ENCODE measurements around the gene ATP2B2. TPM values are rescaled to one million over a fixed set of nuclear protein-coding genes. Genes with fewer than 3 reads are reported as not detected.

ATP2B2 gene
- total and polyA plus RNA-seq, 2 experiments from 2014 or later = 0.42 to 0.63 TPM

- Mint-ChIP-seq H3K4me1 (peaks cover 29% of the 10 kb centered on the region), H3K36me3 (ENCODE audit: low read depth) (no peaks in the 10 kb centered on the region), H3K27me3 (ENCODE audit: insufficient read depth, low read depth, poor library complexity) (peaks cover 19% of the 10 kb centered on the region), H3K27ac (no peak overlapping the region), H3K9me3 (no peaks in the 10 kb centered on the region), H3K4me3 (no peak overlapping the region)
- Histone ChIP-seq H3K79me2 (replicated peaks; ENCODE audit: insufficient read depth) (no peaks in the 10 kb centered on the region), H3K36me3 (ENCODE audit: insufficient read depth) (no peaks in the 10 kb centered on the region), H3K4me2 (no peak overlapping the region), H3K4me1 (ENCODE audit: insufficient read depth) (no peaks in the 10 kb centered on the region; the same call in 1 of the 2 replicates), H3K9me2 (ENCODE audit: insufficient read depth) (no peaks in the 10 kb centered on the region), H4K20me1 (replicated peaks; ENCODE audit: insufficient read depth) (no peaks in the 10 kb centered on the region), H3K27ac (ENCODE audit: low read depth) (no peak overlapping the region), H2AFZ (no peak overlapping the region), H3K27me3 (ENCODE audit: insufficient read depth) (peaks cover 7% of the 10 kb centered on the region; the same call in 1 of the 2 replicates), H3F3A (replicated peaks; ENCODE audit: low read depth) (no peaks in the 10 kb centered on the region), H3K4me3 (no peak overlapping the region)
- DNase-seq (ENCODE audit: low spot score) (no peak), ATAC-seq (no peak)
- TF ChIP-seq EZH2phosphoT487 (IDR thresholded peaks at IDR 0.05; ENCODE audit: unreplicated experiment) (no peak), POLR2AphosphoS5 (IDR thresholded peaks at IDR 0.05; ENCODE audit: low read depth) (no peak), STAT1 (IDR thresholded peaks at IDR 0.05; ENCODE audit: unreplicated experiment) (no peak), JUNB (IDR thresholded peaks at IDR 0.05; ENCODE audit: unreplicated experiment) (no peak), CREB1 (CRISPR knock-in tag; IDR thresholded peaks at IDR 0.05; ENCODE audit: low read depth) (no peak), EZH2 (IDR thresholded peaks at IDR 0.05; ENCODE audit: low read depth, unreplicated experiment) (no peak), CTCF (conservative IDR thresholded peaks at IDR 0.05; ENCODE audit: low read depth in 2 of 2) (no peak), ZNF114 (CRISPR knock-in tag; IDR thresholded peaks at IDR 0.05) (no peak), NANOG (IDR thresholded peaks at IDR 0.05; ENCODE audit: borderline replicate concordance) (no peak), REST (IDR thresholded peaks at IDR 0.05; ENCODE audit: unreplicated experiment) (no peak), ZNF331 (CRISPR knock-in tag; IDR thresholded peaks at IDR 0.05; ENCODE audit: low read depth) (no peak), ZNF462 (CRISPR knock-in tag; IDR thresholded peaks at IDR 0.05) (no peak)
- TF ChIP-seq, protein P1, sequence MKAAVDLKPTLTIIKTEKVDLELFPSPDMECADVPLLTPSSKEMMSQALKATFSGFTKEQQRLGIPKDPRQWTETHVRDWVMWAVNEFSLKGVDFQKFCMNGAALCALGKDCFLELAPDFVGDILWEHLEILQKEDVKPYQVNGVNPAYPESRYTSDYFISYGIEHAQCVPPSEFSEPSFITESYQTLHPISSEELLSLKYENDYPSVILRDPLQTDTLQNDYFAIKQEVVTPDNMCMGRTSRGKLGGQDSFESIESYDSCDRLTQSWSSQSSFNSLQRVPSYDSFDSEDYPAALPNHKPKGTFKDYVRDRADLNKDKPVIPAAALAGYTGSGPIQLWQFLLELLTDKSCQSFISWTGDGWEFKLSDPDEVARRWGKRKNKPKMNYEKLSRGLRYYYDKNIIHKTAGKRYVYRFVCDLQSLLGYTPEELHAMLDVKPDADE (IDR thresholded peaks at IDR 0.05) = no peak
These were observed 2.8 kb upstream of the ATP2B2 start for GRCh38 chr3:10508235-10508618.

Measured in GM23338 (cell line).